ENCODE results near the gene SAYSD1. TPM values are rescaled to one million over a fixed set of nuclear protein-coding genes. Genes with fewer than 3 reads are reported as not detected.
"Not testable (repeated sequence)": the region's sequence is repeated elsewhere in the genome, so short reads cannot be mapped to it uniquely, and the experiment has no call there.

The SAYSD1 gene
- total RNA-seq, 1 donor from 2014 or later: 16.9 TPM

- H3K27me3 Mint-ChIP-seq (ENCODE audit: low read depth); intact Hi-C loops (cut with micrococcal nuclease); H3K4me1 Mint-ChIP-seq (ENCODE audit: low read depth); DNase-seq (ENCODE audit: low spot score); H3K4me3 Mint-ChIP-seq (ENCODE audit: low read depth); H3K27ac Mint-ChIP-seq; H3K36me3 Mint-ChIP-seq (ENCODE audit: low read depth); H3K9me3 Mint-ChIP-seq: not testable (repeated sequence)
These were observed 21.2 kb upstream of the SAYSD1 start for GRCh38 chr6:39136207-39136606.

GRCh38 chr6:39134761-39135160 lies 19.8 kb upstream of the SAYSD1 start:
- H3K9me3 Mint-ChIP-seq; H3K27me3 Mint-ChIP-seq (ENCODE audit: low read depth): not testable (repeated sequence)

GRCh38 chr6:39130691-39131090 lies 15.7 kb upstream of the SAYSD1 start:
- Mint-ChIP-seq H3K36me3 (ENCODE audit: low read depth) (no peaks in the 10 kb centered on the region), H3K27ac (no peak overlapping the region), H3K4me1 (ENCODE audit: low read depth) (no peaks in the 10 kb centered on the region), H3K27me3 (ENCODE audit: low read depth) (no peaks in the 10 kb centered on the region), H3K4me3 (ENCODE audit: low read depth) (no peak overlapping the region), H3K9me3 (no peaks in the 10 kb centered on the region)
- no peak for DNase-seq (ENCODE audit: low spot score)
- intact Hi-C loops (cut with micrococcal nuclease): no loop called here

More at GRCh38 chr6:39134761-39135160, 19.8 kb upstream of the SAYSD1 start:
- H3K4me3 Mint-ChIP-seq (ENCODE audit: low read depth); DNase-seq (ENCODE audit: low spot score); H3K4me1 Mint-ChIP-seq (ENCODE audit: low read depth); H3K27ac Mint-ChIP-seq; intact Hi-C loops (cut with micrococcal nuclease); H3K36me3 Mint-ChIP-seq (ENCODE audit: low read depth): not testable (repeated sequence)

GRCh38 chr6:39128832-39129231 lies 13.8 kb upstream of the SAYSD1 start:
- peaks cover 3% of the 10 kb centered on the region for H3K27me3 Mint-ChIP-seq (ENCODE audit: low read depth)
- intact Hi-C loops (cut with micrococcal nuclease): no loop called here
- no peak overlapping the region for H3K4me3 Mint-ChIP-seq (ENCODE audit: low read depth)

GRCh38 chr6:39128106-39128505 lies 13.1 kb upstream of the SAYSD1 start:
- no peak overlapping the region for H3K4me3 Mint-ChIP-seq (ENCODE audit: low read depth)
- H3K9me3 Mint-ChIP-seq: no peaks in the 10 kb centered on the region
- H3K27ac Mint-ChIP-seq: no peak overlapping the region
- no peaks in the 10 kb centered on the region for H3K36me3 Mint-ChIP-seq (ENCODE audit: low read depth)
- no peak for DNase-seq (ENCODE audit: low spot score)
- H3K27me3 Mint-ChIP-seq (ENCODE audit: low read depth): peaks cover 5% of the 10 kb centered on the region
- no peaks in the 10 kb centered on the region for H3K4me1 Mint-ChIP-seq (ENCODE audit: low read depth)
- intact Hi-C loops (cut with micrococcal nuclease): no loop called here

More at GRCh38 chr6:39128832-39129231, 13.8 kb upstream of the SAYSD1 start:
- H3K4me1 Mint-ChIP-seq (ENCODE audit: low read depth): no peaks in the 10 kb centered on the region
- H3K36me3 Mint-ChIP-seq (ENCODE audit: low read depth): no peaks in the 10 kb centered on the region
- no peak for DNase-seq (ENCODE audit: low spot score)
- H3K9me3 Mint-ChIP-seq: no peaks in the 10 kb centered on the region
- no peak overlapping the region for H3K27ac Mint-ChIP-seq

GRCh38 chr6:39124114-39124513 lies 9.1 kb upstream of the SAYSD1 start:
- Mint-ChIP-seq H3K9me3 (no peaks in the 10 kb centered on the region), H3K4me1 (ENCODE audit: low read depth) (no peaks in the 10 kb centered on the region), H3K36me3 (ENCODE audit: low read depth) (no peaks in the 10 kb centered on the region), H3K27ac (no peak overlapping the region), H3K27me3 (ENCODE audit: low read depth) (peaks cover 21% of the 10 kb centered on the region), H3K4me3 (ENCODE audit: low read depth) (no peak overlapping the region)
- no peak for DNase-seq (ENCODE audit: low spot score)
- intact Hi-C loops (cut with micrococcal nuclease): no loop called here

- no peak for DNase-seq (ENCODE audit: low spot score)
- Mint-ChIP-seq H3K4me1 (ENCODE audit: low read depth) (peaks cover 19% of the 10 kb centered on the region), H3K9me3 (no peaks in the 10 kb centered on the region), H3K36me3 (ENCODE audit: low read depth) (no peaks in the 10 kb centered on the region), H3K27me3 (ENCODE audit: low read depth) (peaks cover 19% of the 10 kb centered on the region), H3K4me3 (ENCODE audit: low read depth) (no peak overlapping the region), H3K27ac (no peak overlapping the region)
- intact Hi-C loops (cut with micrococcal nuclease): loop anchor here (10.0 kb wide), 4 partner anchors 244 to 1956 kb away; partner anchors contain the start of genes DNAH8, NFYA and OARD1
These were observed 3.9 kb upstream of the SAYSD1 start for GRCh38 chr6:39118921-39119320.

- Mint-ChIP-seq H3K9me3 (no peaks in the 10 kb centered on the region), H3K36me3 (ENCODE audit: low read depth) (peaks cover 19% of the 10 kb centered on the region), H3K27ac (peak overlapping the region; percentile 99), H3K4me3 (ENCODE audit: low read depth) (peak overlapping the region; percentile 93), H3K27me3 (ENCODE audit: low read depth) (no peaks in the 10 kb centered on the region), H3K4me1 (ENCODE audit: low read depth) (peaks cover 57% of the 10 kb centered on the region)
- intact Hi-C loops (cut with micrococcal nuclease): loop anchor here (5.0 to 10.0 kb wide), 5 partner anchors 82 to 1960 kb away; partner anchors contain the start of genes DNAH8, NFYA and OARD1
- no peak for DNase-seq (ENCODE audit: low spot score)
These were observed 640 bp downstream of the SAYSD1 start for GRCh38 chr6:39114388-39114703.

- H3K36me3 Mint-ChIP-seq (ENCODE audit: low read depth): peaks cover 24% of the 10 kb centered on the region
- H3K27ac Mint-ChIP-seq: peak overlapping the region; percentile 99
- H3K27me3 Mint-ChIP-seq (ENCODE audit: low read depth): no peaks in the 10 kb centered on the region
- intact Hi-C loops (cut with micrococcal nuclease): loop anchor here (5.0 to 10.0 kb wide), 5 partner anchors 81 to 1961 kb away; partner anchors contain the start of genes DNAH8, NFYA and OARD1
- DNase-seq (ENCODE audit: low spot score): no peak
- no peaks in the 10 kb centered on the region for H3K9me3 Mint-ChIP-seq
- peak overlapping the region; percentile 93 for H3K4me3 Mint-ChIP-seq (ENCODE audit: low read depth)
- peaks cover 62% of the 10 kb centered on the region for H3K4me1 Mint-ChIP-seq (ENCODE audit: low read depth)
These were observed 1.2 kb downstream of the SAYSD1 start for GRCh38 chr6:39113788-39114187.

- no peak for DNase-seq (ENCODE audit: low spot score)
- peak overlapping the region; percentile 93 for H3K4me3 Mint-ChIP-seq (ENCODE audit: low read depth)
- H3K27me3 Mint-ChIP-seq (ENCODE audit: low read depth): no peaks in the 10 kb centered on the region
- H3K36me3 Mint-ChIP-seq (ENCODE audit: low read depth): peaks cover 44% of the 10 kb centered on the region
- H3K9me3 Mint-ChIP-seq: no peaks in the 10 kb centered on the region
- H3K27ac Mint-ChIP-seq: peak overlapping the region; percentile 100
- intact Hi-C loops (cut with micrococcal nuclease): loop anchor here (1.0 to 10.0 kb wide), 8 partner anchors 25 to 1964 kb away; partner anchors contain the start of genes DNAH8, NFYA and OARD1
- H3K4me1 Mint-ChIP-seq (ENCODE audit: low read depth): peaks cover 63% of the 10 kb centered on the region
These were observed 3.7 kb downstream of the SAYSD1 start for GRCh38 chr6:39111280-39111679.

GRCh38 chr6:39108041-39108839 lies 6.7 kb downstream of the SAYSD1 start:
- Mint-ChIP-seq H3K27ac (no peak overlapping the region), H3K4me3 (ENCODE audit: low read depth) (no peak overlapping the region), H3K9me3 (no peaks in the 10 kb centered on the region), H3K36me3 (ENCODE audit: low read depth) (peaks cover 70% of the 10 kb centered on the region), H3K4me1 (ENCODE audit: low read depth) (peaks cover 50% of the 10 kb centered on the region), H3K27me3 (ENCODE audit: low read depth) (no peaks in the 10 kb centered on the region)
- no peak for DNase-seq (ENCODE audit: low spot score)
- intact Hi-C loops (cut with micrococcal nuclease): no loop called here

- Mint-ChIP-seq H3K4me3 (ENCODE audit: low read depth) (no peak overlapping the region), H3K9me3 (no peaks in the 10 kb centered on the region), H3K36me3 (ENCODE audit: low read depth) (peaks cover 75% of the 10 kb centered on the region), H3K27ac (no peak overlapping the region), H3K4me1 (ENCODE audit: low read depth) (peaks cover 47% of the 10 kb centered on the region), H3K27me3 (ENCODE audit: low read depth) (no peaks in the 10 kb centered on the region)
- intact Hi-C loops (cut with micrococcal nuclease): no loop called here
- DNase-seq (ENCODE audit: low spot score): no peak
These were observed 7.3 kb downstream of the SAYSD1 start for GRCh38 chr6:39107641-39108040.

- Mint-ChIP-seq H3K27ac (no peak overlapping the region), H3K27me3 (ENCODE audit: low read depth) (no peaks in the 10 kb centered on the region), H3K4me3 (ENCODE audit: low read depth) (no peak overlapping the region), H3K9me3 (no peaks in the 10 kb centered on the region), H3K36me3 (ENCODE audit: low read depth) (peaks cover 72% of the 10 kb centered on the region), H3K4me1 (ENCODE audit: low read depth) (peaks cover 42% of the 10 kb centered on the region)
- DNase-seq (ENCODE audit: low spot score): no peak
- intact Hi-C loops (cut with micrococcal nuclease): no loop called here
These were observed 8.0 kb downstream of the SAYSD1 start for GRCh38 chr6:39107034-39107433.

Measured in activated T-helper 2 cell treated with anti-CD3 and anti-CD28 coated beads, Interferon-gamma antibody, Interleukin-2, Interleukin-4, amounts not matched to agents 10 μg/mL and 5 μg/mL and 100 μg/mL, durations not matched to agents 14 hours and 24 hours and 36 hours (primary cell).